Measurements from ENCODE around the gene C3orf18.

The C3orf18 gene

DNA sequence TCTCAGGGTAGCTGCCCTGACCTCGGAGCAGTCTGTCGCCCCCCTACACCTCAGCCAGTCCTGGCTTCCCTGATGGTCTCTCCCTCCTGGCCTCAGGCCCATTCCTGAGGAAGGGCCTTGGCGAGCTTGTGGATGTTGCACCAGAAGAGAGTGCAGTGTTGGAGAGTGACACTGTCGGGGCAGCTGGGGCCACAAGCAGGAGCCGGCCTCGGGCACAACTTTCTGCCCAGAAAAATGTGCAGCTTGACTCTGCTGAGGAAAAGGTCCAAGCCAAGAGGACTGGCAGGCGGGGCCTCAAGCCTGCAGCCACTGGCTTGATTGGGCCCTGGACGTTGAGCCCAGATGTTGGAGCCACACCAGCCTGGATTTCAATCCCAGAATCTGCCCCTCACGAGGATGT, 14.5 kb upstream of the C3orf18 start:
- no peak for DNase-seq (ENCODE audit: low spot score)
- peak overlapping the region; percentile 18 for H3K27ac ChIP-seq
- ChIA-PET CTCF (no interaction called here), POLR2A (ENCODE audit: low non-redundant PET) (no interaction called here)
- TF ChIP-seq, protein P1, sequence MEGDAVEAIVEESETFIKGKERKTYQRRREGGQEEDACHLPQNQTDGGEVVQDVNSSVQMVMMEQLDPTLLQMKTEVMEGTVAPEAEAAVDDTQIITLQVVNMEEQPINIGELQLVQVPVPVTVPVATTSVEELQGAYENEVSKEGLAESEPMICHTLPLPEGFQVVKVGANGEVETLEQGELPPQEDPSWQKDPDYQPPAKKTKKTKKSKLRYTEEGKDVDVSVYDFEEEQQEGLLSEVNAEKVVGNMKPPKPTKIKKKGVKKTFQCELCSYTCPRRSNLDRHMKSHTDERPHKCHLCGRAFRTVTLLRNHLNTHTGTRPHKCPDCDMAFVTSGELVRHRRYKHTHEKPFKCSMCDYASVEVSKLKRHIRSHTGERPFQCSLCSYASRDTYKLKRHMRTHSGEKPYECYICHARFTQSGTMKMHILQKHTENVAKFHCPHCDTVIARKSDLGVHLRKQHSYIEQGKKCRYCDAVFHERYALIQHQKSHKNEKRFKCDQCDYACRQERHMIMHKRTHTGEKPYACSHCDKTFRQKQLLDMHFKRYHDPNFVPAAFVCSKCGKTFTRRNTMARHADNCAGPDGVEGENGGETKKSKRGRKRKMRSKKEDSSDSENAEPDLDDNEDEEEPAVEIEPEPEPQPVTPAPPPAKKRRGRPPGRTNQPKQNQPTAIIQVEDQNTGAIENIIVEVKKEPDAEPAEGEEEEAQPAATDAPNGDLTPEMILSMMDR (conservative IDR thresholded peaks at IDR 0.05; ENCODE audit: low read depth): no peak

DNA sequence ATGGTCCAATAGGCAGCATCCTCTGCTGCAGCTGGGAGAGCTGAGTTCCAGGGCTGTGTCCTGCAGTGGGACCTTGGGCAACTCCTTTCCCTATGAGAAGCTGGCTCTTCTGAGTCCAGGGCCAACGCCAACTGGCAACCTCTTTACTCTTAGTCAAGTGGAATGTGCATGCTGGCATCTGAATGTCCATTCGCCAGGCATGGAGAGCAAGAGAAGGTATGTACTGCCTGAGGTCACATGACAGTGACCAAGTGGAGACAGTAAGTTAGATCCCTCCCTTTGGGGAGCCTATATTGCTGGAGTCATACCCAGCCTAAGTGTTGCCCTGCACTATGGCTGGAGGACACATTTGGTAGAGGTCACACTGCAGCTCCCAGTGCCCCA, 13.9 kb upstream of the C3orf18 start:
- ChIA-PET POLR2A (ENCODE audit: low non-redundant PET) (no interaction called here), CTCF (interaction anchor here (0.8 kb wide), 1 partner anchor 809 kb away, joined by 3 read pairs; no protein-coding TSS in a partner anchor)
- H3K27ac ChIP-seq: peak overlapping the region; percentile 18; the same call in 1 of the 2 replicates
- no peak for DNase-seq (ENCODE audit: low spot score)
- TF ChIP-seq, protein P1 (conservative IDR thresholded peaks at IDR 0.05; ENCODE audit: low read depth): no peak

DNA sequence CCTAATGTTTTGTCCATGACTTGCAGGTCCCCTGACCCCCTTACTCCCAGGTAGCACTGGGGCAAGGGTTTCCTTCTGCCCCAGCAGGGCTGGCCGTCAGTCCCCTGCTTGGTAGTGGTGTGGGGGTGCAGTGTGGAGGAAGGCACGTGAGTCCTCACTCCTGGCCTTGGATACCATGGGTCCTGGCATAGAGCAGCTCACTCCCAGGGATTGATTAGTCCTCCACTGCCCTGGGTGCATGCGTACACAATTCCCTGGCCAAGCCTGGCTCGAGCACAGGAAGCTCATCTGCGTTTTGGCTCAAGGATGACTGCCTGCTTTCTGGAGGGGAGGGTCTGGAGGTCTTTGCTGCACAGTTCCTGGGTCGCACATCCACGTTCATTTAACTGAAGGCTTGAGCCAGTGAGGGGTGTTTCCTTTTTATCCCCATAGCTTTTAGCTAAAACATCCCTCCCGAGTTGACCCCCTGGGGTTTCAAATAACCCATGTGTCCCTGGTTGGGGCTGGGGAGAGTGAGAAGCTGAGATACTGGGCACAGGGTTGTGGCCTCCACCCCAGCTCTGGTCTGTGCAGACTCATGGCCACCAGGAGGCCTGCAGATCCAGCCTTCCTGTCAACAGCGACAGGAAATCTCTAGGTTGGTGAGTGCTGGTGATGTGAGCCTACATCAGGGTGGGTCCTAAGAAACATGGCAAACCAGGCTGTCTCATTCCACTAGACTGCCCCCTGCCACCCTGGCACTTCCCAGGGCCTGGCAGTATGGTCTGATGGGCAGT, 13.3 kb upstream of the C3orf18 start:
- no peak for DNase-seq (ENCODE audit: low spot score)
- ChIA-PET POLR2A (ENCODE audit: low non-redundant PET) (no interaction called here), CTCF (interaction anchor here (0.8 kb wide), 1 partner anchor 809 kb away, joined by 3 read pairs; no protein-coding TSS in a partner anchor)
- TF ChIP-seq, protein P1 (conservative IDR thresholded peaks at IDR 0.05; ENCODE audit: low read depth): no peak
- H3K27ac ChIP-seq: peak overlapping the region; percentile 4; the same call in 1 of the 2 replicates

DNA sequence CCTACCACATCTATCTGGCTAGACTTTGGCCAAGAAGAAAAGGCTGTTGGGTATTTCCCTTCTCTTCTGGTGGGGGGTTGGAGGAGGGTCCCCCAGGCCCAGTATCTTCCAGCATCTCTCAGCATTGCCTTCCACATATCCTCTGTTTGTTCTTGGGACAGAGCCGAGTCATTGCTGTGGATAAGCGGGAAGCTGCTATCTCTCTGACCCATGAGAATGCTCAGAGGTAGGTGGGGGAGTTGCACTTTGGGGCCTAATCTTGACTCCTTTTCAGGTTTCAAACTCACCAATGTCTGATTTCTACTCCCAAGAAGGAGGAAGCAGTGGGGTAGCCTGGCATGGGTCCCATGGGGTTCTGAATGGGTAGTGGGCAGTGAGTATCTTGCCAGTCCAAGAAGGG, 9.8 kb upstream of the C3orf18 start:
- ChIA-PET CTCF (interaction anchor here (0.7 kb wide), 1 partner anchor 899 kb away, joined by 4 read pairs; no protein-coding TSS in a partner anchor), POLR2A (ENCODE audit: low non-redundant PET) (no interaction called here)

DNA sequence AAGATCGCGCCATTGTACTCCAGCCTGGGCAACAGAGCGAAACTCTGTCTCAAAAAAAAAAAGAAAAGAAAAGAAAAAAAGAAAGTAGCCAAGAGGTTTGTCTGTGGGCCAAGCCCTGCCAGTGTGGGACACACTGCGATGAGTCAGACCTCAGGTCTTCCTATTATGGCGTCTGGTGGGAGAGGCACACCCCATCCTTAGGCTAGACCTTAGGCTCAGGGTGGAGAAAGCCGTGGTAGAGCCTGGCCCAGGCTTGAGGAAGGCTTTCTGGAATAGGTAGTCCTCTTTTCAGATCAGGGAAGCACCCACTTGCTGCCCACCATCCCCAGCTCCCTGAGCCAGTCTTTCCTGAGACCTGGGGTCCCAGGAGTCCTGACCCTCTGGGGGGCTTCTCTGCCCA, 7.8 kb upstream of the C3orf18 start:
- H3K27ac ChIP-seq: peak overlapping the region; percentile 66
- ChIA-PET POLR2A (ENCODE audit: low non-redundant PET) (no interaction called here), CTCF (no interaction called here)
- DNase-seq (ENCODE audit: low spot score): peak; percentile 16
- TF ChIP-seq, protein P1 (conservative IDR thresholded peaks at IDR 0.05; ENCODE audit: low read depth): no peak

More for the DNA sequence above, 9.8 kb upstream of the C3orf18 start:
- no peak for DNase-seq (ENCODE audit: low spot score)
- TF ChIP-seq, protein P1 (conservative IDR thresholded peaks at IDR 0.05; ENCODE audit: low read depth): no peak
- no peak overlapping the region for H3K27ac ChIP-seq

DNA sequence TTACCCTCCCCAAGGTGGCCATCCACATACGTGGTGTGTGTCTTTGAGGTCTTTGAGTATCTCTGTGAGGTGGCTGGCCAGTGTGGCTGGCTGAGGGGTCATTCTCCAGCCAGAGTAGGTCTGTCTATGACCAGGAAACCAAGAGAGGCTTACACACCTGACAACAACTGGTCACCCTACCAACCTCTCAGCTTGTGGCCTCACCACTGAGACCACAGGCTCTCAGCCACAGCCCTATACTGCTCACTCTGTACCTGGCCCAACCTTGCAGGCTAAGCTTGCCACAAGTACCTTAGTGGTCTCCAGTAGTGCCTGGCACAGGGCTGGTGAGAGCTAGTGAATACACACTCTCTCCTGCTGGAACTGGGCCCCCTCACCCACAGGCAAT, 6.9 kb upstream of the C3orf18 start:
- TF ChIP-seq, protein P1 (conservative IDR thresholded peaks at IDR 0.05; ENCODE audit: low read depth): no peak
- CTCF ChIA-PET: no interaction called here
- H3K27ac ChIP-seq: peak overlapping the region; percentile 66
- no peak for DNase-seq (ENCODE audit: low spot score)
- POLR2A ChIA-PET (ENCODE audit: low non-redundant PET): no interaction called here

All from RWPE1 (cell line).